RCC 7860 (cell line): ENCODE measurements around the gene KCTD16.

Source experiments
- DNase-seq: peaks from one replicate; pipeline ENCODE4 v3.0.0-alpha.2; 2015; ENCODE audit warnings: low spot score
- FAIRE-seq: peaks from 2 replicates; lab custom pipeline; 2012; peaks lifted over from hg19 to GRCh38; lab: Jason Lieb, UNC

The KCTD16 gene

GRCh38 chr5:144328494-144328893 is 157.8 kb downstream of the KCTD16 start:
- FAIRE-seq (no peak), DNase-seq (no peak)

DNA sequence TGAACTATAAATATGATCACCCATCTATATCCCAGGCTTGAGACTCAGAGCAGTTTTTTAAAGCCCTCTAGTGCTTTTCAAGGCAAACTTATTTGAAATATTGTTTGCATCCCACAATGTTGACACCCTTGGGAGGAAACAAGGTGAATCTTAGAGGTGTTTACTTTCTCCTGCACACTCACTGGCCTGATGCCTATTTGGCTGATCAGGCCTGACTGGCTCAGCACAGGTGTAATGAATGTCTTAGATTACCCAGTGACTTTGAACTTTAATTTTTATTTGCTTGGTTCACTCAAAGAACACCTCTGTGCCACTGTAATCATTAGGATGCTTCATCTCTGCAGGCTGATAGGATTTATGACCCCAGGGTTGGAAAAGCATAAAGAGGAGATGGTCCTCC is 158.3 kb downstream of the KCTD16 start:
- no peak for FAIRE-seq
- DNase-seq = no peak

DNA sequence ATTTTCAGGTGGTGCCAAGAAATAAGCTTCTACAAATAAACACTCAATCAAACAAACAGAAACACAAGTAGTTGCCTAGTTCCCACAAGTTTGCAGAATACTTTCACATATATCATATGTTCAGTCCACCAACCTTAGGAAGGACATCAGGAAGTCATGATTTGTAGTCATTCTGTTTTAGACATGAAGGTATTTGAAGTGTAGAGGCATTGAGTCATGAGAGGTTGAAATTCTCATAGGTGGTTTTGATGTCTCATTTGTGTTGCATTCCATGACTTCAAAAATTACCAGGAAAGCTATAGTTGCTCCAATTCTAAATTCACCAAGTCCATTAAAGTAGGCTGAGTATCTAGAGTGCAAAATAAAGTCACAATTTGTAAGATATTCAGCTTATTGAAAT is 159.0 kb downstream of the KCTD16 start:
- DNase-seq (no peak), FAIRE-seq (no peak)

DNA sequence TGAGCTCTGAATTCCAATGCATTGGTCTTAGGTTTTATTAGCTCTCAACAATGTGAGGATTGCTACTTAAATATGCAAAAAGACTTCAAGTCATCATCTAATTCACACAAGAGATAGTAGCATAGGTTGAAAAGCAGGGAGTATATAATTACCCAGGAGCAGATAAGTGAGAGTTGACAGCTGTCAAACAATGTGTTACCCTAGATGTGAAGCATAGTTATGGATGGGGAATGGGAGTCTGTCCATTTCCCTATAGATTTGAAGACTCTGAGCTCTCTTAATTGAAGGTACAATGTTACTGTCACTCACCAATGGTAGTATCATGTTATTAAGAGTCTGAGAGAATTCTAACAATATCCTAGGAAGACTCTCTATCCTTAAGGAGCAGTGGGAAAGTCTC is 160.7 kb downstream of the KCTD16 start:
- DNase-seq (no peak), FAIRE-seq (no peak)

DNA sequence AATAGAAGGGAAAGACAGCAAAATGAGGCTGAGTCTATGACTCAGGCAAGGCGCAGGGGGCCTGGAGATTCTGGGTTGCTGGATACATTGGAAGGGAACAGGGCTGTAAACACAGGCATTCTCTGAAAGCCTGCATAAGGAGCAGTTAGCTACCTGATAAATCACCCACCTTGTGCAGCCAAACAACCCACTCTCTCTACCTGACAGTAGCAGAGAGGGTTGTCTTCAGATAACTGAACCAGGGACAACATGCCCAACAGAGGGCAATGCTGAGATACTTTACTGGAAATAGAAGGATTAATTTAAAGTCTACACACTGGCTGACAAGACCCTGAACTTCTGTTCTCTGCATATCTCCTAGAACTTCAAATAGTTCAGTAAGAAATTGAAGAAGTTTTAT is 161.6 kb downstream of the KCTD16 start:
- FAIRE-seq (no peak), DNase-seq (no peak)

GRCh38 chr5:144333336-144333920 is 162.8 kb downstream of the KCTD16 start:
- FAIRE-seq = no peak
- DNase-seq = no peak

DNA sequence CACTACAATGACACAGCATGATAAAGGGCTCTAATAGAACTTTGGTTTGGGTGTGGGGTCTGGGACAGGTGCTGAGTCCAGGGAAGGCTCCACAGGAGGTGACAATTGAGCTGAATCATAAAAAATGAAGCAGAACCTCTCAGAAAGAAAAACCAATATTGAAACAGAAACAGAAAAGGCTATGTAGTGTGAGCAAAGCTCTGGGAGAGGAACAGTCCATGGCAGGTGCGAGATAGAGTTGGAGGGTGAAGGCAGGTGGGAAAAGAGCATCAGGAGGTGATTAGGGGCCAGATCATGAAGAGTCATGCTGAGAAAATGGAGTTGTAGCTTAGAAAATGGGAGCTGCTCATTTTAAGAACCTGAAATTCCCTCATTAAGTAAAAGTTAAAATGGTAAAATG is 164.9 kb downstream of the KCTD16 start:
- FAIRE-seq (no peak), DNase-seq (no peak)

- DNase-seq (no peak), FAIRE-seq (no peak)
These were observed 165.7 kb downstream of the KCTD16 start for GRCh38 chr5:144336191-144336961.

- FAIRE-seq (no peak), DNase-seq (no peak)
These were observed 181.7 kb downstream of the KCTD16 start for GRCh38 chr5:144352330-144352729.

GRCh38 chr5:144352732-144353317 is 182.2 kb downstream of the KCTD16 start:
- DNase-seq (no peak), FAIRE-seq (no peak)

GRCh38 chr5:144356489-144356888 is 185.8 kb downstream of the KCTD16 start:
- DNase-seq (no peak), FAIRE-seq (no peak)

GRCh38 chr5:144361406-144361805 is 190.7 kb downstream of the KCTD16 start:
- no peak for DNase-seq
- no peak for FAIRE-seq

- DNase-seq (no peak), FAIRE-seq (no peak)
These were observed 195.2 kb downstream of the KCTD16 start for GRCh38 chr5:144365885-144366284.

- FAIRE-seq (no peak), DNase-seq (no peak)
These were observed 197.3 kb downstream of the KCTD16 start for GRCh38 chr5:144367991-144368390.

DNA sequence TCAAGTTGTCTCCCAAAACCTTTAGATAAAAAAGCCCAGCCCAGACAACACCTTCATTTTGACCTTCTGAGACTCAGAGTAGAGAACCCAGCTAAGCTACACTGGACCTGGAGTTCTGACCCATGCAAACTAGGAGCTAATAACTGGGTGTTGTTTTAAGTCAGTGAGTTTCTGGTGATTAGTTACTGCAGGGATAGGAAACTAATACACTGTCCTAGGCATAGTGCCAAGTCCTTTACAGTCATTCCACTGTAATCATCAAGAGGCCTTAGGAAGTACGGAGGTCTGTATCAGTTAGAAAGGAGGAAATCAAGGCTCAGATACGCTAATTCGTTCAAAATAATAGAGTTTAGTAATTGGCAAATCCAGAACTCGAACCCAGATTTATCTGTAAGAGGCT is 197.9 kb downstream of the KCTD16 start:
- FAIRE-seq = no peak
- no peak for DNase-seq

- no peak for FAIRE-seq
- DNase-seq = no peak
These were observed 198.3 kb downstream of the KCTD16 start for GRCh38 chr5:144369006-144369405.

DNA sequence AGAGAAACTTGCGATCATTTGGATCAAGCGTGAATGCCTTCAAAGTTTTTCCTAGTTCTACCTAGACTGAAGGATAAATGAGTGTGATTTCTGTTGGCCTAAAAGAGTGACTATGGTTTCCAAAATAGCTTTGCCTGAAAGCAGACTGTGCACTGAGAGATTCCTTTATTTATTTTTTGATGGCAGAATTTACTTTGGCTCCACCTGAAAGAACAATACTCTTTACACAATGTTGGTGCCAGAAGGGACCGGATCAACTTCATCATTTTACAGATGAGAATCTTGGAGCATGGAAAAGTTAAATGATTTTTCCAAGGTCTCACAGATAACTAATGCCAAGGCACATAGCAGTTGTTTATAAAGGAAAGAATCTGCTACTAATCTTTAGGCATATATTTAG is 199.6 kb downstream of the KCTD16 start:
- DNase-seq (no peak), FAIRE-seq (no peak)

- DNase-seq (no peak), FAIRE-seq (no peak)
These were observed 204.0 kb downstream of the KCTD16 start for GRCh38 chr5:144374637-144375036.

- DNase-seq (no peak), FAIRE-seq (no peak)
These were observed 206.5 kb downstream of the KCTD16 start for GRCh38 chr5:144377207-144377606.

DNA sequence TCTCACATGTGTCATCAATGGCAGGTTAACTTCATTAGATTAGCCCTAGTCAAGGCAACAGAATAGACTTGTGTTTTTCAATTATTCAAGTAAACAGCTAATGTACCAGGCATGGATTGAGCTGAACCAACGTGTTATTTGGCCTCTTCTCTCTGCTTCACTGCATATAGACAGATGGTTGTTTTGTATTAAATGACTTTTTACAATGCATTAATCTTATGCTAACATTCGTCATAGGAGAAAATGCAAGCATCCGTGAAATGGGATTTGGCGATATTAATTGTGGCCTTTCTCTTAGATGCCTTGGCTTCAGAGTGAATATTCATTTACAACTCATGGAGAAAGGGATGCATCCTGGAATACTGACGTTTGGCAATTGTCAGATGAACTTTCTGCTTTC is 208.0 kb downstream of the KCTD16 start:
- DNase-seq (no peak), FAIRE-seq (no peak)

GRCh38 chr5:144385597-144385996 is 214.9 kb downstream of the KCTD16 start:
- FAIRE-seq (no peak), DNase-seq (no peak)

DNA sequence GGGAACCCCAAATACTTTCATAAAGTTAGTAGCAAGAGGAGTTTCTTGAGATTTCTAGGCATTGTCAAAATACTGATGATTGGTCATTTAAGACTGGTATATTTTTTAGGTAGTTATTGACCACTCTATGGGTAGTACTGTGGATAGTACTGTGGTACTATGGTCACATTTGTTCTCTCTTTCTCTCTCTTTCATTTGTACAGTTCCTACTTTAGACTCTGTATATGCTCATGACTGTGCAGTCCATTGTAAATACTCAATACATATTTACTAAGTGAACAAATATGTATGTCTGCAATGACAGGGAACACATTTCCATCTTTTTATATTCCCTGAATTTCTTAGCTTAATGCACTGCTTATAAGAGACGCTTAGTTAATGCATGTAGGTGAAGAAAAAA is 215.6 kb downstream of the KCTD16 start:
- no peak for DNase-seq
- FAIRE-seq = no peak
